ENCODE data around the gene TXNRD1.
A peak's percentile ranks its signal among the peaks of the same experiment; 100 is the strongest.
"Not testable (repeated sequence)": the region's sequence is repeated elsewhere in the genome, so short reads cannot be mapped to it uniquely, and the experiment has no call there.

Gene TXNRD1

GRCh38 chr12:104197264-104197663 is 18.3 kb upstream of the TXNRD1 start:
- FAIRE-seq: no peak

GRCh38 chr12:104199964-104200363 is 15.6 kb upstream of the TXNRD1 start:
- FAIRE-seq: no peak

GRCh38 chr12:104201238-104202001 is 14.2 kb upstream of the TXNRD1 start:
- FAIRE-seq: peak; percentile 9

GRCh38 chr12:104204690-104205480 is 10.7 kb upstream of the TXNRD1 start:
- no peak for FAIRE-seq

GRCh38 chr12:104207416-104208205 is 8.0 kb upstream of the TXNRD1 start:
- FAIRE-seq: no peak

GRCh38 chr12:104212516-104212915 is 3.1 kb upstream of the TXNRD1 start:
- FAIRE-seq: no peak

GRCh38 chr12:104213952-104214351 is 1.6 kb upstream of the TXNRD1 start:
- no peak for FAIRE-seq

GRCh38 chr12:104216521-104216924 is 944 bp downstream of the TXNRD1 start:
- no peak for FAIRE-seq

GRCh38 chr12:104218506-104218905 is 2.9 kb downstream of the TXNRD1 start:
- not testable (repeated sequence) for FAIRE-seq

GRCh38 chr12:104218935-104219334 is 3.4 kb downstream of the TXNRD1 start:
- FAIRE-seq: no peak

GRCh38 chr12:104219361-104219892 is 3.8 kb downstream of the TXNRD1 start:
- peak; percentile 51 for FAIRE-seq

GRCh38 chr12:104219908-104220404 is 4.4 kb downstream of the TXNRD1 start:
- no peak for FAIRE-seq

- no peak for FAIRE-seq
Observed at GRCh38 chr12:104220931-104221330, 5.4 kb downstream of the TXNRD1 start.

GRCh38 chr12:104222976-104223375 is 7.4 kb downstream of the TXNRD1 start:
- FAIRE-seq: no peak

GRCh38 chr12:104223712-104224111 is 8.1 kb downstream of the TXNRD1 start:
- FAIRE-seq: no peak

- no peak for FAIRE-seq
Observed at GRCh38 chr12:104226672-104227071, 11.1 kb downstream of the TXNRD1 start.

- FAIRE-seq: no peak
Observed at GRCh38 chr12:104230304-104231095, 14.9 kb downstream of the TXNRD1 start.

- no peak for FAIRE-seq
Observed at GRCh38 chr12:104232609-104233280, 17.2 kb downstream of the TXNRD1 start.

GRCh38 chr12:104234926-104235499 is 19.4 kb downstream of the TXNRD1 start:
- FAIRE-seq: no peak

GRCh38 chr12:104237930-104238329 is 22.4 kb downstream of the TXNRD1 start:
- FAIRE-seq: no peak
